IMR-90 (cell line): ENCODE results near the gene ZNF618. TPM values are rescaled to one million over a fixed set of nuclear protein-coding genes. Genes with fewer than 3 reads are reported as not detected.

Source experiments
- ATAC-seq: fragments of 200-7000 bp; cut with Tn5 transposase; 2 replicates; pipeline ENCODE4 v1.9.1; 2020; ENCODE audit warnings: low read depth, mild to moderate bottlenecking, moderate library complexity
- BruUV-seq: library from RNA; stranded (reverse); fragments of 400-500 nt; replicated peaks from 2 replicates; lab custom pipeline; 2021; lab: Mats Ljungman, UMichigan
- CTCF ChIA-PET: fragments of 300-600 bp; formaldehyde crosslinking; extraction: SDS; loops from one replicate; lab custom pipeline; 2021; ENCODE audit warnings: antibody characterized with exemption; lab: Yijun Ruan, JAX
- POLR2A ChIA-PET: fragments of 300-600 bp; sonication (Branson Sonifier 250); formaldehyde crosslinking; loops from one replicate; lab custom pipeline; 2022; ENCODE audit warnings: antibody characterized with exemption; ENCODE audit not compliant: unreplicated experiment; lab: Charles Lee
- DNase-seq: peaks from one replicate; pipeline ENCODE4 v3.0.0; 2013
- H2AFZ ChIP-seq: replicated peaks from 2 replicates; pipeline ENCODE3; 2013; ENCODE audit warnings: low read length, mild to moderate bottlenecking; ENCODE audit not compliant: poor library complexity
- H2AK5ac ChIP-seq: 2 replicates; pipeline ENCODE4 v1.6.1; 2013; ENCODE audit warnings: low read depth, low read length, inconsistent platforms
- H2AK9ac ChIP-seq: replicated peaks from 2 replicates; pipeline ENCODE3; 2013; ENCODE audit warnings: mild to moderate bottlenecking, low read depth, low read length, moderate library complexity; ENCODE audit not compliant: poor library complexity
- H2BK120ac ChIP-seq: 2 replicates; pipeline ENCODE4 v1.6.1; 2013; ENCODE audit warnings: low read depth, low read length, inconsistent platforms
- H2BK15ac ChIP-seq: 3 replicates; pipeline ENCODE4 v1.6.1; 2013; ENCODE audit warnings: low read depth, low read length, inconsistent platforms
- H2BK20ac ChIP-seq: 2 replicates; pipeline ENCODE4 v1.6.1; 2013; ENCODE audit warnings: low read depth, mild to moderate bottlenecking, inconsistent platforms, low read length, moderate library complexity
- H2BK5ac ChIP-seq: 2 replicates; pipeline ENCODE4 v1.6.1; 2013; ENCODE audit warnings: mild to moderate bottlenecking, low read depth, low read length, inconsistent platforms; ENCODE audit not compliant: poor library complexity, severe bottlenecking
- H3K14ac ChIP-seq: replicated peaks from 2 replicates; pipeline ENCODE4 v1.6.1; 2013; ENCODE audit warnings: low read depth, low read length, inconsistent platforms
- H3K18ac ChIP-seq: 2 replicates; pipeline ENCODE4 v1.6.1; 2013; ENCODE audit warnings: low read depth, low read length, control low read depth
- H3K23ac ChIP-seq: 2 replicates; pipeline ENCODE4 v1.6.1; 2013; ENCODE audit warnings: low read depth, low read length, inconsistent platforms
- H3K27ac ChIP-seq: 2 replicates; pipeline ENCODE4 v1.5.1; 2013; ENCODE audit warnings: mild to moderate bottlenecking, control low read depth, low read length; ENCODE audit not compliant: insufficient read depth
- H3K27me3 ChIP-seq: 2 replicates; pipeline ENCODE4 v1.6.1; 2013; ENCODE audit warnings: low read length; ENCODE audit not compliant: control insufficient read depth, insufficient read depth
- H3K36me3 ChIP-seq: 2 replicates; pipeline ENCODE4 v1.6.1; 2013; ENCODE audit warnings: low read length, mixed read lengths; ENCODE audit not compliant: control insufficient read depth, insufficient read depth
- H3K4ac ChIP-seq: 2 replicates; pipeline ENCODE4 v1.6.1; 2013; ENCODE audit warnings: low read depth, low read length, inconsistent platforms
- H3K4me1 ChIP-seq: 2 replicates; pipeline ENCODE4 v1.6.1; 2013; ENCODE audit warnings: low read length, mixed read lengths; ENCODE audit not compliant: control insufficient read depth, insufficient read depth
- H3K4me2 ChIP-seq: 2 replicates; pipeline ENCODE4 v1.6.1; 2013; ENCODE audit warnings: low read depth, mild to moderate bottlenecking, control low read depth, low read length, moderate library complexity
- H3K4me3 ChIP-seq: 2 replicates; pipeline ENCODE4 v1.5.1; 2013; ENCODE audit warnings: low read depth, mild to moderate bottlenecking, control low read depth, low read length, moderate library complexity; ENCODE audit not compliant: insufficient read depth
- H3K56ac ChIP-seq: 2 replicates; pipeline ENCODE4 v1.6.1; 2013; ENCODE audit warnings: low read length, inconsistent platforms; ENCODE audit not compliant: insufficient read depth; ENCODE audit errors: extremely low read depth
- H3K79me1 ChIP-seq, 2 experiments: 2 replicates each; pipeline ENCODE4 v1.6.1; 2013; ENCODE audit warnings: low read length in 2 of 2, inconsistent platforms in 1 of 2, low read depth in 1 of 2
- H3K9ac ChIP-seq: 2 replicates; pipeline ENCODE4 v1.6.1; 2013; ENCODE audit warnings: low read depth, low read length, control low read depth
- H3K9me1 ChIP-seq: 2 replicates; pipeline ENCODE4 v1.6.1; 2013; ENCODE audit warnings: low read length, inconsistent platforms; ENCODE audit not compliant: insufficient read depth
- H3K9me3 ChIP-seq: 2 replicates; pipeline ENCODE4 v1.6.1; 2013; ENCODE audit warnings: low read length; ENCODE audit not compliant: control insufficient read depth, insufficient read depth
- H4K20me1 ChIP-seq: 2 replicates; pipeline ENCODE4 v1.6.1; 2013; ENCODE audit warnings: low read length, inconsistent platforms; ENCODE audit not compliant: insufficient read depth
- H4K5ac ChIP-seq: 2 replicates; pipeline ENCODE4 v1.6.1; 2013; ENCODE audit warnings: mild to moderate bottlenecking, low read depth, low read length, control low read depth
- H4K8ac ChIP-seq, 2 experiments: 2 replicates each; pipeline ENCODE4 v1.6.1; 2013; ENCODE audit warnings: low read depth in 2 of 2, low read length in 2 of 2, control low read depth in 1 of 2, inconsistent platforms in 1 of 2
- H4K91ac ChIP-seq: 2 replicates; pipeline ENCODE4 v1.6.1; 2013; ENCODE audit warnings: low read depth, low read length, inconsistent platforms; ENCODE audit not compliant: insufficient read depth
- BHLHE40 ChIP-seq: fragments of 150-350 bp; IDR thresholded peaks from 2 replicates; pipeline ENCODE4 v1.6.1; 2016; ENCODE audit warnings: mild to moderate bottlenecking, low read depth, low read length
- CTCF ChIP-seq: conservative IDR thresholded peaks from 2 replicates; pipeline ENCODE4 v1.5.1; 2012; ENCODE audit warnings: mild to moderate bottlenecking, low read depth, low read length, improper control_type of control experiment
- FOS ChIP-seq: fragments of 150-350 bp; IDR thresholded peaks from 2 replicates; pipeline ENCODE4 v1.6.1; 2016; ENCODE audit warnings: low read depth, low read length
- MAZ ChIP-seq: IDR thresholded peaks from 2 replicates; pipeline ENCODE4 v1.6.1; 2012; ENCODE audit warnings: low read depth, mild to moderate bottlenecking, low read length, improper control_type of control experiment, moderate library complexity, borderline replicate concordance
- POLR2A ChIP-seq: IDR thresholded peaks from 2 replicates; pipeline ENCODE4 v1.6.1; 2012; ENCODE audit warnings: mild to moderate bottlenecking, low read depth, low read length
- RCOR1 ChIP-seq: IDR thresholded peaks from 2 replicates; pipeline ENCODE4 v1.6.1; 2012; ENCODE audit warnings: mild to moderate bottlenecking, low read length, improper control_type of control experiment; ENCODE audit not compliant: insufficient replicate concordance
- RFX5 ChIP-seq: IDR thresholded peaks from 2 replicates; pipeline ENCODE4 v1.8.0; 2012; ENCODE audit warnings: low read depth, mild to moderate bottlenecking, low read length, moderate library complexity
- WGBS, 2 experiments: methylation state at CpG; one replicate each; pipeline versions ENCODE4 v1.1.5 to v1.1.7; 2013; ENCODE audit warnings: missing lambda C conversion rate in 2 of 2; ENCODE audit not compliant: insufficient read length in 1 of 2; ENCODE audit errors: extremely low coverage in 2 of 2; 5-methylcytosine and 5-hydroxymethylcytosine counted together
- dilution Hi-C: fragments of 300-500 bp; cut with HindIII; formaldehyde crosslinking; loops from one replicate; pipeline ENCODE4 v1.14.3; 2018; ENCODE audit warnings: low sequenced_read_pairs; ENCODE audit not compliant: unreplicated experiment
- in situ Hi-C: fragments of 300-500 bp; cut with MboI; formaldehyde crosslinking; loops from 3 replicates; pipeline ENCODE4 v1.14.3; 2019; ENCODE audit warnings: low sequenced_read_pairs, inconsistent platforms, mixed read lengths
- intact Hi-C: fragments of 100-400 bp; cut with micrococcal nuclease; formaldehyde crosslinking; loops from 2 replicates; pipeline ENCODE4 v1.10.0; 2022
- polyA plus RNA-seq, 3 experiments: library from polyadenylated mRNA; depleted of rRNA; stranded (reverse); fragments of >200 nt; gene quantifications; 2 replicates each; pipeline ENCODE4 v1.2.3, GENCODE V29; 2012; ENCODE audit warnings: low replicate concordance in 1 of 3
- total RNA-seq: library from RNA; depleted of rRNA; stranded (reverse); fragments of >200 nt; gene quantifications from 2 replicates; pipeline ENCODE4 v1.2.3, GENCODE V29; 2012

Gene ZNF618
- total and polyA plus RNA-seq, 2 of the 4 experiments (the other 2 are of a cell fraction): 8.2 to 9.4 TPM

- no peak overlapping the region for H3K4ac ChIP-seq
- no peaks in the 10 kb centered on the region for H3K9me3 ChIP-seq
- H3K79me1 ChIP-seq: no peaks in the 10 kb centered on the region
- no peaks in the 10 kb centered on the region for H3K4me1 ChIP-seq
- no TSS peak for BruUV-seq
- peaks cover 45% of the 10 kb centered on the region for H3K27me3 ChIP-seq
- dilution Hi-C loops (no loop called here), in situ Hi-C loops (no loop called here), intact Hi-C loops (no loop called here)
- no peak overlapping the region for H2BK120ac ChIP-seq
- no peaks in the 10 kb centered on the region for H3K36me3 ChIP-seq
- no peak overlapping the region for H4K8ac ChIP-seq
- H2BK15ac ChIP-seq: no peak overlapping the region
- H3K9me1 ChIP-seq: no peaks in the 10 kb centered on the region
- no peak overlapping the region for H3K56ac ChIP-seq
- DNase-seq (peak; percentile 9), ATAC-seq (no peak)
- no peak overlapping the region for H3K4me2 ChIP-seq
- 45% methylated on average over 6 of the region's 14 CpGs; no CpG with 5 or more reads in 1 of the 2 experiments for WGBS, 2 experiments
- H2AK5ac ChIP-seq: no peak overlapping the region
- ChIA-PET POLR2A (no interaction called here), CTCF (interaction anchor here (0.9 kb wide), 1 partner anchor 10 kb away, joined by 4 read pairs; no protein-coding TSS in a partner anchor)
- H4K91ac ChIP-seq: no peak overlapping the region
- H4K20me1 ChIP-seq: no peaks in the 10 kb centered on the region
- no peak for TF ChIP-seq CTCF
- no peak for TF ChIP-seq BHLHE40
- no peak for TF ChIP-seq RFX5
- TF ChIP-seq FOS: no peak
- TF ChIP-seq POLR2A: no peak
- no peak for TF ChIP-seq MAZ
- TF ChIP-seq RCOR1: no peak
- H3K27ac ChIP-seq: no peak overlapping the region
- H2AFZ ChIP-seq: peak overlapping the region; percentile 21
- no peak overlapping the region for H3K9ac ChIP-seq
- H3K4me3 ChIP-seq: no peak overlapping the region
- no peak overlapping the region for H2BK5ac ChIP-seq
- H4K5ac ChIP-seq: no peak overlapping the region
- H2BK20ac ChIP-seq: no peak overlapping the region
- no peak overlapping the region for H3K14ac ChIP-seq
- H3K18ac ChIP-seq: no peak overlapping the region
- no peak overlapping the region for H2AK9ac ChIP-seq
- no peak overlapping the region for H3K23ac ChIP-seq
These were observed 196.4 kb downstream of the ZNF618 start for GRCh38 chr9:114072184-114073140.
